NT2/D1 (cell line): Measurements from ENCODE around the gene YY1.

ENCODE experiments used
- SUZ12 ChIP-seq: IDR thresholded peaks from 2 replicates; pipeline ENCODE4 v1.6.1; 2011; ENCODE audit not compliant: insufficient read length, insufficient read depth; ENCODE audit errors: extremely low read depth
- YY1 ChIP-seq: IDR thresholded peaks from 2 replicates; pipeline ENCODE4 v1.6.1; 2011; ENCODE audit not compliant: insufficient read length, insufficient read depth
- ZNF274 ChIP-seq: IDR thresholded peaks from 2 replicates; pipeline ENCODE4 v1.6.1; 2011; ENCODE audit warnings: mild to moderate bottlenecking, low read depth, low read length

DNA sequence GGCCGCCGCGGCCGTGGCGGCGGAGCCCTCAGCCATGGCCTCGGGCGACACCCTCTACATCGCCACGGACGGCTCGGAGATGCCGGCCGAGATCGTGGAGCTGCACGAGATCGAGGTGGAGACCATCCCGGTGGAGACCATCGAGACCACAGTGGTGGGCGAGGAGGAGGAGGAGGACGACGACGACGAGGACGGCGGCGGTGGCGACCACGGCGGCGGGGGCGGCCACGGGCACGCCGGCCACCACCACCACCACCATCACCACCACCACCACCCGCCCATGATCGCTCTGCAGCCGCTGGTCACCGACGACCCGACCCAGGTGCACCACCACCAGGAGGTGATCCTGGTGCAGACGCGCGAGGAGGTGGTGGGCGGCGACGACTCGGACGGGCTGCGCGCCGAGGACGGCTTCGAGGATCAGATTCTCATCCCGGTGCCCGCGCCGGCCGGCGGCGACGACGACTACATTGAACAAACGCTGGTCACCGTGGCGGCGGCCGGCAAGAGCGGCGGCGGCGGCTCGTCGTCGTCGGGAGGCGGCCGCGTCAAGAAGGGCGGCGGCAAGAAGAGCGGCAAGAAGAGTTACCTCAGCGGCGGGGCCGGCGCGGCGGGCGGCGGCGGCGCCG, 381 bp downstream of the YY1 start:
- TF ChIP-seq YY1 (no peak), SUZ12 (no peak), ZNF274 (no peak)
